Tibial nerve (tissue), 4 donors: Measurements from ENCODE around the gene ERBB4. TPM values are rescaled to one million over a fixed set of nuclear protein-coding genes. Genes with fewer than 3 reads are reported as not detected.

Experiments
- DNase-seq, 2 donors: peaks; one replicate each; pipeline ENCODE4 v3.0.0-alpha.2; 2019; ENCODE audit warnings: low spot score in 2 of 2
- H3K27ac ChIP-seq, 4 donors: fragments of 200-600 bp; sonication (generic) in 3 of 4; one replicate each; pipeline ENCODE4 v1.5.1; 2017 to 2019; ENCODE audit warnings: mild to moderate bottlenecking in 1 of 4
- H3K27me3 ChIP-seq, 2 donors: fragments of 200-600 bp; sonication (generic) in 1 of 2; one replicate each; pipeline versions ENCODE4 v1.5.1 to v1.6.0; 2017 to 2019
- H3K36me3 ChIP-seq, 3 donors: fragments of 200-600 bp; sonication (generic); one replicate each; pipeline ENCODE4 v1.5.1; 2018 to 2019
- H3K4me1 ChIP-seq, 4 donors: fragments of 200-600 bp; sonication (generic) in 3 of 4; one replicate each; pipeline ENCODE4 v1.5.1; 2017 to 2019
- H3K4me3 ChIP-seq, 4 donors: fragments of 200-600 bp; sonication (generic) in 3 of 4; one replicate each; pipeline ENCODE4 v1.5.1; 2017 to 2019; ENCODE audit warnings: mild to moderate bottlenecking in 1 of 4, moderate library complexity in 1 of 4
- H3K9me3 ChIP-seq, 4 donors: fragments of 200-600 bp; sonication (generic) in 3 of 4; one replicate each; pipeline ENCODE4 v1.5.1; 2017 to 2019
- EP300 ChIP-seq, 2 donors: sonication (generic); formaldehyde crosslinking; IDR thresholded peaks; one replicate each; pipeline ENCODE4 v1.6.1; 2017; ENCODE audit warnings: antibody characterized with exemption in 2 of 2, mild to moderate bottlenecking in 1 of 2
- POLR2A ChIP-seq, 2 donors: fragments of 450-650 bp; IDR thresholded peaks; one replicate each; pipeline ENCODE4 v1.6.1; 2017; ENCODE audit warnings: antibody characterized with exemption in 2 of 2, mild to moderate bottlenecking in 2 of 2, moderate library complexity in 2 of 2
- WGBS, 2 donors: methylation state at CpG; one replicate each; pipeline ENCODE4 v1.1.5; 2018; 5-methylcytosine and 5-hydroxymethylcytosine counted together
- total RNA-seq, 4 donors: library from RNA; depleted of rRNA; stranded (reverse); fragments of >200 nt; gene quantifications; one replicate each; pipeline ENCODE4 v1.1.0, GENCODE V29; 2016
- TF ChIP-seq, protein P1 (sequence below), 5 experiments: fragments of 200-600 bp in 3 of 5; fragments of 450-650 bp in 2 of 5; sonication (generic) in 3 of 5; IDR thresholded peaks; one replicate each; pipeline ENCODE4 v1.5.1; 2016 to 2019; ENCODE audit warnings: antibody characterized with exemption in 5 of 5, mild to moderate bottlenecking in 3 of 5, moderate library complexity in 2 of 5

ERBB4 gene
- total RNA-seq, 4 donors from 2014 or later = 2.4 to 3.3 (median 2.9) TPM

DNA sequence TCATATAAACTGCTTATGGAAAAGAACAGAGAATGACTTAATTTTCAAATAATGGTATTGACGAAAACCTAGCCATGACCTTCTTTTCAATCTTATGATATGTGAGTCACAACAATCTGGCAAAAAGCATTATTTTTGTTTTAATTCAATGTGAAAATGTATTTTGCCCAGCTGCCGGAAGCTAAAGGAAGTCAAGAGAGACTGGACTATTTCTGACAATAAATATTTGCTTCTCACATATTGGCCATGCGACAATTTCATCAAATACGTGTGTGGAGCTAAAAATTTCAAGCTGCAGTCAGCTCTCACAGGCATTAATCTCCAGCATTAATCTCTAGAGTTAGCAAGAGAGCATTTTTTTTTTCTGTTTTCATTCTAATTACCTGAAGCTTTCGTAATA, 1101.2 kb downstream of the ERBB4 start:
- Histone ChIP-seq H3K27me3 (no peaks in the 10 kb centered on the region), H3K4me3 (no peak overlapping the region), H3K9me3 (no peaks in the 10 kb centered on the region), H3K36me3 (no peaks in the 10 kb centered on the region), H3K4me1 (no peaks in the 10 kb centered on the region), H3K27ac (no peak overlapping the region)
- 46 to 56% methylated on average over 5 of the region's 5 CpGs for WGBS, 2 donors
- TF ChIP-seq, protein P1, sequence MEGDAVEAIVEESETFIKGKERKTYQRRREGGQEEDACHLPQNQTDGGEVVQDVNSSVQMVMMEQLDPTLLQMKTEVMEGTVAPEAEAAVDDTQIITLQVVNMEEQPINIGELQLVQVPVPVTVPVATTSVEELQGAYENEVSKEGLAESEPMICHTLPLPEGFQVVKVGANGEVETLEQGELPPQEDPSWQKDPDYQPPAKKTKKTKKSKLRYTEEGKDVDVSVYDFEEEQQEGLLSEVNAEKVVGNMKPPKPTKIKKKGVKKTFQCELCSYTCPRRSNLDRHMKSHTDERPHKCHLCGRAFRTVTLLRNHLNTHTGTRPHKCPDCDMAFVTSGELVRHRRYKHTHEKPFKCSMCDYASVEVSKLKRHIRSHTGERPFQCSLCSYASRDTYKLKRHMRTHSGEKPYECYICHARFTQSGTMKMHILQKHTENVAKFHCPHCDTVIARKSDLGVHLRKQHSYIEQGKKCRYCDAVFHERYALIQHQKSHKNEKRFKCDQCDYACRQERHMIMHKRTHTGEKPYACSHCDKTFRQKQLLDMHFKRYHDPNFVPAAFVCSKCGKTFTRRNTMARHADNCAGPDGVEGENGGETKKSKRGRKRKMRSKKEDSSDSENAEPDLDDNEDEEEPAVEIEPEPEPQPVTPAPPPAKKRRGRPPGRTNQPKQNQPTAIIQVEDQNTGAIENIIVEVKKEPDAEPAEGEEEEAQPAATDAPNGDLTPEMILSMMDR (IDR thresholded peaks at IDR 0.05) = no peak
- DNase-seq = no peak

DNA sequence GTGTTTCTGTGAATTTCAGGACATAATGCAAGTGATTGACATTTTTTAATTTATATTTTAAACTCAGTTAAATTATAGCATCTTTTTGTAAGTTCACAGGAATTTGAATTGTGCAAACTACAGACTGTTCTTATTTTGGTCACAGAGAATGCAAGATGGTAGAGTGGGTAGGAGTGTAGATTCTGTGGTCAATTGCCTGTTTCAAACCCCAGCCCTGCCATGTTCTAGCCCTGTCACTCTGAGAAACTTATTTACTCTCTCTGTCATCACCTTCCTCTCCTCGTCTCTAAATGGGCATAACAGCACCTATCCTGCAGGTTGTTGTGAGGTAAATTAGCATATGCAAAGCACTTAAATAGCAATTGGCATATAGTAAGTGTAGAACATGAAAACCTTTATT, 1102.4 kb downstream of the ERBB4 start:
- TF ChIP-seq EP300 (IDR thresholded peaks at IDR 0.05) = no peak
- TF ChIP-seq, protein P1 (IDR thresholded peaks at IDR 0.05) = no peak
- TF ChIP-seq POLR2A (IDR thresholded peaks at IDR 0.05) = no peak
- H3K4me1 ChIP-seq = no peaks in the 10 kb centered on the region
- no peaks in the 10 kb centered on the region for H3K9me3 ChIP-seq
- 78 to 85% methylated on average over 1 of the region's 1 CpG for WGBS, 2 donors
- no peak for DNase-seq
- H3K27me3 ChIP-seq = no peaks in the 10 kb centered on the region
- no peaks in the 10 kb centered on the region for H3K36me3 ChIP-seq
- no peak overlapping the region for H3K4me3 ChIP-seq
- H3K27ac ChIP-seq = no peak overlapping the region

DNA sequence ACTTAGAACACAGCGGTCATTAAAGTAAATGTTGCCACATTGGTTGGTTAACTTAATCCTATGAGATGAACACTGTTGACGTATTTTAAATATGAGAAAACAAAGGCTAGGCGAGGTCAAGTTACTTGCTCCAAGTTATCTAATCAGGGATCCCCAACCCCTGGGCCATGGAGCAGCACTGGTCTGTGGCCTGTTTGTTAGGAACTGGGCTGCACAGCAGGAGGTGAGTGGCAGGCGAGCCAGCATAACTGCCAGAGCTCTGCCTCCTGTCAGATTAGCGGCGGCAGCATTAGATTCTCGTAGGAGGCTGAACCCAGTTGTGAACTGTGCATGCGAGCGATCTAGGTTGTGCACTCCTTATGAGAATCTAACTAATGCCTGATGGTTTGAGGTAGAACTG, 1103.3 kb downstream of the ERBB4 start:
- no peak for DNase-seq

DNA sequence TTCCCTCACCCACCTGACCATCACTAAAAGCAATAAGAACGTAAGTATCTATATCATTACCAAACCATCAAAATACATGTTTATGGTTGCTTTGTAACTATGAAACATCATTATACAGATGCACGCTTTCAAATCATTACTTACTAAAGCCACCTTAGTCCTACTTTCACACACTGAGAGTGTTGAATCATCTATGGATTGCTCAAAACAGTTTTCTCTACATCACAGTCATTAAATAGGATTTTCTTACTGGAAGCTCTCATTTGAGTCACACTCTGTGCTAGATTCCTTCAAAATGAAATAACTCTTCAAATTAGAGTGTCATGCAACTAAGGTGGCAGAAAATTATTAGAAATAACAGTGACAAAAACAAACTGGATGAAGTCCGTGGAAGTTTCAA, 1103.8 kb downstream of the ERBB4 start:
- DNase-seq = no peak
- WGBS, 2 donors = 88 to 90% methylated on average over 3 of the region's 3 CpGs

More for the DNA sequence above, 1103.3 kb downstream of the ERBB4 start:
- TF ChIP-seq EP300 (IDR thresholded peaks at IDR 0.05) = no peak
- TF ChIP-seq, protein P1 (IDR thresholded peaks at IDR 0.05) = no peak
- no peak for TF ChIP-seq POLR2A (IDR thresholded peaks at IDR 0.05)
- no peaks in the 10 kb centered on the region for H3K9me3 ChIP-seq
- H3K27ac ChIP-seq = no peak overlapping the region
- H3K4me3 ChIP-seq = no peak overlapping the region
- 91 to 97% methylated on average over 8 of the region's 9 CpGs for WGBS, 2 donors
- no peaks in the 10 kb centered on the region for H3K27me3 ChIP-seq
- H3K36me3 ChIP-seq = no peaks in the 10 kb centered on the region
- H3K4me1 ChIP-seq = no peaks in the 10 kb centered on the region

DNA sequence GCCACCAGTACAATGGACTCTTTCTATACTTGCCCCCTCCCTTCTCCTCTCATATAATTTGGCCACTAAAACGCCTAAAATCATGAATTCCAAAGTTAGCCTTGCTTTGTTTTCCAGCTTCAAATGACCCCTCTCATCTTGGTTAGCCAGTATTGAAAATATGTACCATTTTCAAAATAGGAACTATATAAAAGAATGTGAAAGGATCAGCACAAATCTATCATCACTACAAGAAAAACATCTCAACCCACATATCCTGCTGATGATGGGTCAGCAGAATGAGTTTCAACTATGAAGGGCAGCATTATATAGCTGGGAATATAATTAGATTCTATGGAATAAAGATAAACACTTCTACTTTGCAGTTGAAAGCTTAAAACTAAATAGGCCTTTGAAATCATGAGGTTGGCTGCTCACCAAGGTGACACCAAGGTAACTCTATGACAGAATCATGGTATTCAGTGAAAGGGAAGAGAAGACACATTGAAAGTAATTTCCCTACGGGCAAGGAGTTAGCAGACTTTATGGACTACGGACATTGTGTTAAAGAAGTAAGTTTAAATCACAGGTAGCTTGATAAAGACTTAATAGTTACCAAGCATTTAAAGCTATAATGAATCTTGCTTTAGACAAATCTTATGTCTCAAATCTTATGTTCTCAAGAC, 1109.2 kb downstream of the ERBB4 start:
- no peaks in the 10 kb centered on the region for H3K36me3 ChIP-seq
- 53 to 60% methylated on average over 3 of the region's 3 CpGs for WGBS, 2 donors
- no peak overlapping the region for H3K27ac ChIP-seq
- DNase-seq = no peak
- no peak overlapping the region for H3K4me3 ChIP-seq
- H3K9me3 ChIP-seq = no peaks in the 10 kb centered on the region
- H3K4me1 ChIP-seq = no peaks in the 10 kb centered on the region
- H3K27me3 ChIP-seq = no peaks in the 10 kb centered on the region
- TF ChIP-seq EP300 (IDR thresholded peaks at IDR 0.05) (no peak), POLR2A (IDR thresholded peaks at IDR 0.05) (no peak)
- TF ChIP-seq, protein P1 (IDR thresholded peaks at IDR 0.05) = no peak

More for the DNA sequence above, 1103.8 kb downstream of the ERBB4 start:
- Histone ChIP-seq H3K27me3 (no peaks in the 10 kb centered on the region), H3K4me3 (no peak overlapping the region), H3K4me1 (no peaks in the 10 kb centered on the region), H3K27ac (no peak overlapping the region), H3K36me3 (no peaks in the 10 kb centered on the region), H3K9me3 (no peaks in the 10 kb centered on the region)
- TF ChIP-seq EP300 (IDR thresholded peaks at IDR 0.05) = no peak
- no peak for TF ChIP-seq POLR2A (IDR thresholded peaks at IDR 0.05)
- TF ChIP-seq, protein P1 (IDR thresholded peaks at IDR 0.05) = no peak
